Lung (tissue), 12 donors: Measurements from ENCODE around the gene LIMS2. TPM values are rescaled to one million over a fixed set of nuclear protein-coding genes. Genes with fewer than 3 reads are reported as not detected.

Experiments used
- ATAC-seq: fragments of 200-7000 bp; cut with Tn5 transposase; one replicate; pipeline ENCODE4 v1.9.1; 2020; ENCODE audit warnings: moderate number of reproducible peaks; ENCODE audit not compliant: insufficient read depth, low FRiP score
- DNase-seq, 3 donors: peaks; one replicate each; pipeline ENCODE4 v3.0.0-alpha.2; 2013 to 2017
- H3K27ac ChIP-seq, 2 donors: one replicate each; pipeline ENCODE4 v1.5.1; 2013; ENCODE audit warnings: mild to moderate bottlenecking in 2 of 2, moderate library complexity in 2 of 2, control low read depth in 1 of 2, inconsistent platforms in 1 of 2, low read depth in 1 of 2, low read length in 1 of 2
- H3K27me3 ChIP-seq, 3 donors: one replicate each; pipeline ENCODE4 v1.5.1; 2013; ENCODE audit warnings: low read length in 2 of 3; ENCODE audit not compliant: control insufficient read depth in 3 of 3, insufficient read depth in 3 of 3
- H3K36me3 ChIP-seq, 4 donors: one replicate each; pipeline ENCODE4 v1.5.1; 2013; ENCODE audit warnings: low read length in 4 of 4, mild to moderate bottlenecking in 1 of 4, moderate library complexity in 1 of 4; ENCODE audit not compliant: control insufficient read depth in 4 of 4, insufficient read depth in 4 of 4
- H3K4me1 ChIP-seq, 5 donors: one replicate each; pipeline ENCODE4 v1.5.1; 2013; ENCODE audit warnings: low read length in 5 of 5, mild to moderate bottlenecking in 2 of 5, moderate library complexity in 1 of 5; ENCODE audit not compliant: control insufficient read depth in 5 of 5, insufficient read depth in 5 of 5
- H3K4me3 ChIP-seq: one replicate; pipeline ENCODE4 v1.5.1; 2013; ENCODE audit warnings: mild to moderate bottlenecking, control low read depth, moderate library complexity
- H3K9ac ChIP-seq, 2 donors: one replicate each; pipeline ENCODE4 v1.5.1; 2013; ENCODE audit warnings: low read length in 2 of 2, control low read depth in 1 of 2; ENCODE audit not compliant: insufficient read depth in 1 of 2
- H3K9me3 ChIP-seq, 4 donors: one replicate each; pipeline ENCODE4 v1.5.1; 2013; ENCODE audit warnings: low read length in 3 of 4, mild to moderate bottlenecking in 1 of 4, moderate library complexity in 1 of 4; ENCODE audit not compliant: control insufficient read depth in 4 of 4, insufficient read depth in 3 of 4
- WGBS, 2 donors: extraction: QIAGEN DNeasy Blood & Tissue Kit; methylation state at CpG; one replicate each; pipeline ENCODE4 v1.1.7; 2013; 5-methylcytosine and 5-hydroxymethylcytosine counted together
- polyA plus RNA-seq, 2 donors: library from polyadenylated mRNA; stranded (reverse); fragments of 200-250 nt; gene quantifications; one replicate each; pipeline ENCODE4 v1.2.1, GENCODE V29; 2013
- total RNA-seq, 2 donors: library from RNA; depleted of rRNA in 1 of 2; stranded (reverse); fragments of >200 nt in 1 of 2; gene quantifications; one replicate each; pipeline ENCODE4 v1.2.1, GENCODE V29; 2014 to 2021
- TF ChIP-seq, protein P1 (sequence below): IDR thresholded peaks from 2 replicates; pipeline ENCODE4 v1.5.1; 2012; ENCODE audit warnings: mild to moderate bottlenecking; ENCODE audit errors: control extremely low read depth, extremely low read depth
- donor health status: control.
- donor health status: control.
- donor health status: Bipolar disorder and iron deficiency.
- donor health status: healthy.
- donor health status: DM: yes; HTN: yes; CAD: no.

LIMS2 gene
- total and polyA plus RNA-seq, 4 donors: 22.2 to 138 (median 80.4) TPM

DNA sequence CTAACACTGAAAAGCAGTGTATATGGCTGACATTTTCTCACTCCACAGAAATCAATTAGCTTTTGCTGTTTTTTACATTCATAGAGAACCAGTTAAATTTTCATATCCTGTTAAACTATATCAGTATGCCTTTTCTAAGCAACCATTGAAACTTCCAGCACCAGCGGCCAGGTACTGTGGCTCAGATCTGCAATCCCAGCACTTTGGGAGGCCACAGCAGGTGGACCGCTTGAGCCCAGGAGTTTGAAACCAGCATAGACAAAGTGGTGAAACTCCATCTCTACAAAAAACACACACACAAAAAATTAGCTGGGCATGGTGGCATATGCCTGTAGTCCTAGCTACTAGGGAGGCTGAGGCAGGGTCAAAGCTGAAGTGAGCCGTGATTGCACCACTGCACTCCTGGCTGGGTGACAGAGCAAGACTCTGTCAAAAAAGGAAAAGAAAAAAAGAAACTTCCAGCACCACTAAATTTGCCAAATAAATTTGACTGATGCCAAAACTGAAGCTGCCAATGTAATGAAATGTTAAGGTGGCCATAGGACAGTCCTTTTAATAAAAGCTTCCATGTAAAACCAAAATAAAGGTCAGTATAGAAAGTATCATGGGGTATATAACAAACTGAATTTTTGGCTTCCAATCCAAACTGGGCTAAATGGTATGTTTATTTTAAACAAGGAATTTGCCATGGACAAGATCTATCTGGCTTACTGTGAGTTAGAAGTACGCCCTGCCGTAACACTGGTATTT is 29.5 kb upstream of the LIMS2 start:
- Histone ChIP-seq H3K27ac (no peak overlapping the region), H3K4me3 (no peak overlapping the region), H3K9ac (no peak overlapping the region), H3K27me3 (no peaks in the 10 kb centered on the region), H3K9me3 (no peaks in the 10 kb centered on the region), H3K4me1 (peaks cover 8 to 74% (median 27%) of the 10 kb centered on the region in 5 donors), H3K36me3 (peaks cover 0 to 24% (median 10%) of the 10 kb centered on the region in 4 donors)
- peak in 2 of 3 donors; percentile 49 to 94 for DNase-seq
- no peak for ATAC-seq
- 57 to 64% methylated on average over 5 of the region's 5 CpGs for WGBS, 2 donors
- TF ChIP-seq, protein P1, sequence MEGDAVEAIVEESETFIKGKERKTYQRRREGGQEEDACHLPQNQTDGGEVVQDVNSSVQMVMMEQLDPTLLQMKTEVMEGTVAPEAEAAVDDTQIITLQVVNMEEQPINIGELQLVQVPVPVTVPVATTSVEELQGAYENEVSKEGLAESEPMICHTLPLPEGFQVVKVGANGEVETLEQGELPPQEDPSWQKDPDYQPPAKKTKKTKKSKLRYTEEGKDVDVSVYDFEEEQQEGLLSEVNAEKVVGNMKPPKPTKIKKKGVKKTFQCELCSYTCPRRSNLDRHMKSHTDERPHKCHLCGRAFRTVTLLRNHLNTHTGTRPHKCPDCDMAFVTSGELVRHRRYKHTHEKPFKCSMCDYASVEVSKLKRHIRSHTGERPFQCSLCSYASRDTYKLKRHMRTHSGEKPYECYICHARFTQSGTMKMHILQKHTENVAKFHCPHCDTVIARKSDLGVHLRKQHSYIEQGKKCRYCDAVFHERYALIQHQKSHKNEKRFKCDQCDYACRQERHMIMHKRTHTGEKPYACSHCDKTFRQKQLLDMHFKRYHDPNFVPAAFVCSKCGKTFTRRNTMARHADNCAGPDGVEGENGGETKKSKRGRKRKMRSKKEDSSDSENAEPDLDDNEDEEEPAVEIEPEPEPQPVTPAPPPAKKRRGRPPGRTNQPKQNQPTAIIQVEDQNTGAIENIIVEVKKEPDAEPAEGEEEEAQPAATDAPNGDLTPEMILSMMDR: no peak

- H3K9me3 ChIP-seq: no peaks in the 10 kb centered on the region
- H3K27ac ChIP-seq: peak overlapping the region in 1 of 2 donors; percentile 27
- WGBS, 2 donors: 90 to 91% methylated on average over 5 of the region's 5 CpGs
- TF ChIP-seq, protein P1: no peak
- DNase-seq (no peak), ATAC-seq (no peak)
- H3K4me1 ChIP-seq: peaks cover 8 to 71% (median 20%) of the 10 kb centered on the region in 5 donors
- no peak overlapping the region for H3K4me3 ChIP-seq
- peak overlapping the region in 1 of 2 donors; percentile 14 for H3K9ac ChIP-seq
- H3K27me3 ChIP-seq: no peaks in the 10 kb centered on the region
- H3K36me3 ChIP-seq: peaks cover 0 to 12% (median 4%) of the 10 kb centered on the region in 4 donors
Measured at GRCh38 chr2:127703282-127703681, 28.0 kb upstream of the LIMS2 start.

GRCh38 chr2:127702395-127703009 is 27.2 kb upstream of the LIMS2 start:
- Histone ChIP-seq H3K9me3 (no peaks in the 10 kb centered on the region), H3K27ac (peak overlapping the region; percentile 94 to 99), H3K9ac (peak overlapping the region; percentile 41 to 74), H3K36me3 (peaks cover 0 to 9% (median 4%) of the 10 kb centered on the region in 4 donors), H3K4me1 (peaks cover 8 to 63% (median 15%) of the 10 kb centered on the region in 5 donors), H3K27me3 (no peaks in the 10 kb centered on the region), H3K4me3 (peak overlapping the region; percentile 89)
- ATAC-seq (no peak), DNase-seq (no peak)
- WGBS, 2 donors: 46 to 57% methylated on average over 19 of the region's 19 CpGs
- TF ChIP-seq, protein P1: no peak
